GM19463 (cell line): ENCODE data around the gene NAP1L1.

Experiments
- ATAC-seq: cut with Tn5 transposase; IDR thresholded peaks from one replicate; pipeline ENCODE4 v1.9.1; 2021; ENCODE audit warnings: mild to moderate bottlenecking, moderate library complexity; ENCODE audit not compliant: unreplicated experiment

Gene NAP1L1, protein sequence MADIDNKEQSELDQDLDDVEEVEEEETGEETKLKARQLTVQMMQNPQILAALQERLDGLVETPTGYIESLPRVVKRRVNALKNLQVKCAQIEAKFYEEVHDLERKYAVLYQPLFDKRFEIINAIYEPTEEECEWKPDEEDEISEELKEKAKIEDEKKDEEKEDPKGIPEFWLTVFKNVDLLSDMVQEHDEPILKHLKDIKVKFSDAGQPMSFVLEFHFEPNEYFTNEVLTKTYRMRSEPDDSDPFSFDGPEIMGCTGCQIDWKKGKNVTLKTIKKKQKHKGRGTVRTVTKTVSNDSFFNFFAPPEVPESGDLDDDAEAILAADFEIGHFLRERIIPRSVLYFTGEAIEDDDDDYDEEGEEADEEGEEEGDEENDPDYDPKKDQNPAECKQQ

GRCh38 chr12:76083904-76084862 lies at the start of gene NAP1L1:
TSS of gene NAP1L1 (minus strand) at chr12:76084685. CDS start at chr12:76074219, 10,466 bp downstream.
- ATAC-seq, result peak; percentile 88

GRCh38 chr12:76127588-76127987 lies 43.1 kb upstream of the NAP1L1 start:
- no peak for ATAC-seq

DNA sequence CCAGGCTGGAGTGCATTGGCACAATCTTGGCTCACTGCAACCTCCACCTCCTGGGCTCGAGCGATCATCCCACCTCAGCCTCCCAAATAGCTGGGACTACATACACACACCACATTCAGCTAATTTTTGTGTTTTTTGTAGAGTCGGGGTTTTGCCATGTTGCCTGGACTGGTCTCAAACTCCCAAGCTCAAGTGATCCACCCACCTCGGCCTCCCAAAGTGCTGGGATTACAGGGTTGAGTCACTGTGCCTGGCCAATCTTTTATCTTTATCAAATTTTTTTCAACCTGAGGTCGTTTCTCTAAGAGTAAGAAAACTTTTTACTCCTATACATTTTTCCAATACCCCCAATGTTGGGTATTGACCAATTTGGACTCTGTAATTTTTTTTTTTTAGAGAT lies 40.0 kb upstream of the NAP1L1 start:
- no peak for ATAC-seq

DNA sequence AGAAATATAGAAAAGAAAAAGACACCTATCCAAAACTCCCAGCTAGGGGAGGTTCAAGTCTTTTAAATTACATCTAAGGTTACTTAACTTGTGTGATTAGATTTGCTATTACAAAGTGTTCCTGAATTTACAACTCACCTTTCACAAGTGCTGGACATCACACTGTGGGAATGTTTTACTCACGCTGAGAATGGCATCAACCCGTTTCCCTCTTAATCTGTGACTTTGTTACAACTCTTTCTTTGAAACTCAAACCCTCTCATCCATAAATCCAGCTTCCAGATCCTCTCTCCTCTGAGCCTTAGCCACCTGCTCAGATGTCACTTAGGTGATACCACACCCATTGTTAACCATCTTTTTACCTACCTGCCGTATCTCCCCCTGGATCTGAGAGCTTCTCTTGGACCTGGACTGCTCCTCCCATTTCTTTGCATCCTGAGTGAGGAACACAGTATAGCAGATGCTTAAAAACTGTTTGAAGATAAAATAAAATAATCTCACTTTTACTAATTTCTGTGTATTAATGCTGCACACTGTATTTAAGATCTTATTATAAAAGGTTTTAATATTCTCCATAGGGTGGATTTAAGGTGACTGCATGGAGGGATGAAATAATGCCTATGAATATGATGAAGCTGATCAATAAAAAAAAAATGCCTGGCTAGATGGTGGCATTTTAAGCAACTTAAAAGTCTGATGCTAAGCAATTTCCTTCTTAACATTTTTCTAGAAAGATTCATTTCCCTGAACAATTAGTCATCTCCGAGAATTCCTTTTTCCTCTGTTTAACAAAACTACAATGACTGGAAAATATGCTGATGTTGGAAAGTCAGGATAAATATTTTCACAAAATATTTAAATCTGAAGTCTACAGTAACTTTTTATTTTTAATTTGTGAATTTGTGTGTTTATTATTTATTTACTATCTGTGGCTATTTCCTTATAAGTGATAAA lies 39.1 kb upstream of the NAP1L1 start:
- ATAC-seq, result no peak

- no peak for ATAC-seq
Measured at GRCh38 chr12:76119887-76120286, 35.4 kb upstream of the NAP1L1 start.

GRCh38 chr12:76117751-76118150 lies 33.3 kb upstream of the NAP1L1 start:
- ATAC-seq, result no peak

GRCh38 chr12:76117067-76117691 lies 32.7 kb upstream of the NAP1L1 start:
- no peak for ATAC-seq

DNA sequence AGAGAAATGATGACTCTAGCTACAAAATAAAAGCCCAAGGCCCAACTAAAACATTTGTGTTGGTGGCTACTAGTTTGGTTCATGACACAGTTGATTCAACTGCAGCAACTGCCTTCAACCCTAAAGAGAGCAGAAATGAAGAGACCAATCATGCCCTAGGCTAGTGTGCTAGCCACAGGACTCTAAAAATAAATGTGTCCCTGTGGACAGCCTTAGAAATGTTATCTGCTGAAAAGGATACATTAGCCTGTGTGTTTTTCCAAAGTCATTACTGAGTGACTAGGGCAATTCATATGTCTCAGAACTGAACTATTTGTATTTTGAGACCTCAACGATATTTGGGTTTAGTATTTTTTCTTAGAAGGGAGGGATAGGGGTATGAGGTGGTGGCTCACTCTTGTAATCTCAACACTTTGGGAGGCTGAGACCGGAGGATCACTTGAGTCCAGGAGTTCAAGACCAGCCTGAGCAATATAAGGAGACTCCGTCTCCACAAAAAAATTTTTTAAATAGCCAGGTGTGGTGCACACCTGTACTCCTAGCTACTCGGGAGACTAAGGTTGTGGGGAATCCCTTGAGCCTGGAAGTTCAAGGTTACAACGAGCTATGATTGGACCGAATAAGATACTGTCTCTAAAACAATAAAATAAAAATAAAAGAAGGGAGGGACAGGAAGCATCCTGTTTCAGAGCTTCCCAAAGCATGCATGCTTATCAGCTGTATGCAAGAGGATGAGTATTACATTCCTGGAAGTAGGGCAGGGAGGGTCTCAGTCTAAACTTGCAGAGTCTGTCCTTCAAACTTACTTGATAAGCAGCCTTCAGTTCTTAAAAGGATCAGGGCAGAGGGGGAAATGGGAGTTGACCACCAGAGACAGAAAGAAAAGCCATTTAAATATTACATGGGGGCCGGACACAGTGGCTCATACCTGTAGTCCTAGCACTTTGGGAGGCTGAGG lies 29.6 kb upstream of the NAP1L1 start:
- no peak for ATAC-seq

- ATAC-seq, result no peak
Measured at GRCh38 chr12:76111209-76111749, 26.8 kb upstream of the NAP1L1 start.

DNA sequence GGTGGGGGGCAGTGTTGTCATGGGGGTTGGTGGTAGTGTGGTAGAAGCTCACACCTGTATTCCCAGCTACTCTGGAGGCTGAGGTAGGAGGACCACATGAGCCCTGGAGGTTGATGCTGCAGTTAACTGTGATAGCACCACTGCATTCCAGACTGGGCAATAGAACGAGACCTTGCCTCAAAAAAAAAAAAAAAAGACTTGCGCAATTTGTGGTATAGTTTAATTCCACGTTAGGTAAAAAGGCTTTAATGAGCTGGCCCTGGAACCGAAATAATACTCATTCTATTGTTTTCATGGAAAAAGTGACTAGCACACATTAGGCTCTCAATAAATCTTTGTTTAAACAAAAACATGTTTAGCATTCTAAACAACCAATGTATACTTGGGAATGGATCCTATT lies 25.4 kb upstream of the NAP1L1 start:
- no peak for ATAC-seq

GRCh38 chr12:76108356-76108755 lies 23.9 kb upstream of the NAP1L1 start:
- no peak for ATAC-seq

GRCh38 chr12:76106631-76107030 lies 22.1 kb upstream of the NAP1L1 start:
- ATAC-seq, result no peak

DNA sequence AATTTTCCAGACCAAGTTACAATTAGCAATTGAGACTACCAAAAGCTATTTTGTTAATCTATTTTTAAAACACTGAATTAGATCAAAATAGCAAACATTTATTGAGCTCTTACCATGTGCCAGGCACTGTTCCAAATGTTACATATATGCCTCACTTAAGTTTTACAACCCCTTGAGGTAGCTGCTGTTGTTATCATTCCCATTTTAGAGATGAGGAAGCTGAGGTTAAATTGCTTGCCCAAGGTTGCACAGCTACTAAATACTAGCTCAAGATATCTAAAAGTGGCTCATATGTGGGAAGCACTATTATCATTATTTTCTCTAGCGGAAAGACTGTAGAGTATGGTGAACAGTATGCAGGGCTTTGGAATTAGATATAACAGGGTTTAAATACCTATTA lies 19.5 kb upstream of the NAP1L1 start:
- no peak for ATAC-seq

DNA sequence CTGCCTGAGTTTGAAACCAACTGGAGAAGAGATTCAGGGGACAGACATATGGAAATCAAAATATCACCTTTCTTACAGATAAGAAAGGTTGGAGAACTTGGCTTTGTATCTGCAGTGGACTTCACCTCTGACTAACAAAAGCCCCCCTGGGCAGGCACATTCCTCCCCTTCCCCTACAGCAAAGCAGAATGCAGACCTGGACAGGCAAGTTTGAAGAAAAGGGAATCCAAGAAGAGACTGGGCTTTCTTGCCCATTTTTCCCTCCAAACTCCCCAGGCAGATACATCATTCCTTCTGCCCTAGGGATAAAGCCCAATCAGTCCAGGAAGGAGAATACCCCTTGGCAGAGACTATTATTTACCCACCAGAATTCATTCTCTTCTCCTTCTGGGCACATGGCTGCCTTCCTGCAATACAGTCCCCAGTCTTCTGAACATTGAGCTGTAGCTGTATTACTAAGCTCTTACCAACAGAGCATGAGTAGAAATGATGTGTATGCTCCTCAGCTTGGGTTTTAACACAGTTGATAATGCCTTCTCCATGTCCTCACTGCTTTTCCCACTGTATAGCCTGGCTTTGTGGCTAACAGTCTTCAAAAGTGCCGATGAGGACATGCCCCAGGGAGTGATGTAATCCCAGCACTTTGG lies 17.4 kb upstream of the NAP1L1 start:
- ATAC-seq, result no peak

DNA sequence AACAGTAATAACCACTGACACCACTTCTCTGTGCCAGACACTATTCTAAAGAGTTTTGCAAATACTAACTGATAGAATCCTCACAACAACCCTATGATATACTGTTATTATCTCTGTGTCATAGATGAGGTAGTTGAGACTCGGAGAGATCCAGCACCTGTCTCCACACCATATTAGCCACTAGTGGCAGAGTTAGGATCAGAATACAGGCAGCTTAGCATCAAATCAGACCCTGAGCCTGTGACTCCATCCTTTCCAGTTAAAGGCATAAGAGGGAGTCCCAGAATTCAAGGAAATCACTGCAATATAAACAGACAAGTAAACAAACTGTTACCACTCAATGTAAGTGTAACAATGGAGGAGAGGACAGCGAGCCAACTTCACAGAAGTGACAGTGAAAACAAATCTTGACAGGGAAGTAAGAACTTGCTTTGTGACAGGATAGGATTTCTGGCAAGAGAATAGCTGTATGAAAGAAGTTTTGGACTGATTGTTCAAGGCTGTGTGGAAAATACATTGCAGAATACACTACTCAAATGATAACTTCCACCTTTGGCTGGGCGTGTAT lies 11.7 kb upstream of the NAP1L1 start:
- no peak for ATAC-seq

GRCh38 chr12:76094754-76095153 lies 10.3 kb upstream of the NAP1L1 start:
- no peak for ATAC-seq

- no peak for ATAC-seq
Measured at GRCh38 chr12:76091246-76091754, 6.8 kb upstream of the NAP1L1 start.

DNA sequence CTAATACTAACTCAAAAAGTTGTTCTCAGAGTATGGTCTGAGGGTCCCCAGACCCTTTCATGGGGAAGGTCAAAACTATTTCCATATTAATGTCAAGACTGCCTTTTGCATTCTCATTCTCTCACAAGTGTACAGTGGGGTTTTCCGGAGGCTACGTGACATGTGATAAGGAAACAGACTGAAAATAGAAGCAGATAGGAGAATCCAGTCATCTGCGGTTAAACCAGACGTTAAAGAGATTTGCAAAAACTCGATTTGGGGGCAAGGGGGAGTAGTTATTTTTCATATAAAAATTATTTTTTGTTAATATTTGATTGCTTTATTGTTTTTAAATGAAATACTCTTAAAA lies 1.0 kb upstream of the NAP1L1 start:
- ATAC-seq, result no peak
